ENCODE measurements around the gene STRIP2. TPM values are rescaled to one million over a fixed set of nuclear protein-coding genes. Genes with fewer than 3 reads are reported as not detected.
"Not testable (repeated sequence)": the region's sequence is repeated elsewhere in the genome, so short reads cannot be mapped to it uniquely, and the experiment has no call there.

Gene STRIP2
- total RNA-seq, 1 donor from 2014 or later, result 16.8 TPM

GRCh38 chr7:129456421-129456820, 22.2 kb downstream of the STRIP2 start:
- DNase-seq, result no peak

GRCh38 chr7:129457101-129457500, 22.9 kb downstream of the STRIP2 start:
- no peak for DNase-seq

DNA sequence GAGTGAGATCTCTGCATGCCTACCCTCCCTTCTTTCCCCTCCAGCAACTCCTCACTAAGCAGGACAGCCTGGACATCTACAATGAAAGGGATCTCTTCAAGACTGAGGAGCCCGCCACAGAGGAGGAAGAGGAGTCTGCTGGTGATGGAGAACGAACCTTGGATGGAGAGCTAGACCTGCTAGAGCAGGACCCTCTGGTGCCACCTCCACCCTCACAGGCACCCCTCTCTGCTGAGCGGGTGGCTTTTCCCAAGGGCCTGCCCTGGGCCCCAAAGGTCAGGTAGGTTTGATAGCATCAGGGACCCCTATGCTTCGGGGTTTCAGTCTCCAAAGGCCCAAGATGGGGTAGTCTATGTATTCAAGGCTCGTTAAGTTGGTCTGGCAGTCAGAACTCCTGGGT, 23.9 kb downstream of the STRIP2 start:
- no peak for DNase-seq

DNA sequence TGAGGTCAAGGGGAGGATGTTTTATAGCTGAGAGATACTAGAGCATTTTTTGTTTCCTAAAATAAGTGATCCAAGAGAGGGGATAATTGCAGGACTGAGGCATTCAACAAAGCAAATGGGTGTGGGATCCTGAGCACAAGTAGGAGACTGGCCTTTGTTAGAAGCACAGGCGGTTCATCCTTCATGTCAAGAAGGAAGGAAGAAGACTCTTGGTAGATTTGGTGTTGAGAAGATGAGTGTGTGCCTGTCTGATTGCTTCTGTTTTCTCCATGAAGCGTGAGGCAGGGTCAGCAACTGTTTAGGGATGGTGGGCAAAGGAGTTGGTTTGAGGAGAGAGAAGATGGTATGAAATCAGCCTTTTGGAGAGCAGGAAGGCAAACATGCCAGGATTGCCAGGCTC, 27.6 kb downstream of the STRIP2 start:
- no peak for DNase-seq

DNA sequence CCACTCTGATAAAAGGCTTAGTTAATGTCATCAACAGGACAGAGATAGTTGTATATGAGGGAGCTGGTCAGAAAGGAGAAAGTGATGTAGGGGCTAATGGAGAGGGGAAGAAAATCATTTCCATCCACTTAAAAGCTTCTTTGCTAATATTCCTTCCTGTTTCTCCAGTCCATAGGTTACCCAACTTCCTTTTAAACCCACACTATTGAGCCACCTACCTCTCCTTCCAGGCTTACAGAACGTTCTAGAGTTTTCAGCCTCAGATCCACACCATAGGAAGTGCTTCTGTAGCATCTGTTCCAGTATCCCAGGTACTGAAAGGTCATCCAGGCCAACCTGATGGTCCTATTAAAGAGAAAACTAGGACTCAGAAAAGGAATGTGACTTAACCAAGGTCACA, 28.2 kb downstream of the STRIP2 start:
- DNase-seq, result no peak

DNA sequence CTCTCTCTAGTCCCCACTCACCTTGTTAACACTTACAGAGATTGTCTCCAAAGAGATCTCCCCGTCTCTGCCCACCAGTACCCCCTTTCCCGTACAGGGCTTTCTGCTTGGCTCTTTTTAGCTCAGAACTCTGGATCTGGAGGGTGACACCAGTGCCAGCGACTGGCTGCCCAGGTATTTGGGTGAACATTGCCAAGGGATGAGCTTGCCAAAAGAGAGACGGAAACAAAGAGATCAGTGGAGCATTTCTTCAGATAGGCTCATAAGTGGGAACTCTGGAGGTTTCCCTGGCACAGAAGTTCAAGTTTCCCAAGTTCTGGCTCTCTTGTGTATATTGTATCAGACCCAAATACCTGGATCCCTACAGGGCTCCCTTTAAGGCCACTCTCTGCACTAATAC, 30.0 kb downstream of the STRIP2 start:
- DNase-seq, result no peak

- no peak for DNase-seq
These were observed 30.8 kb downstream of the STRIP2 start for GRCh38 chr7:129465080-129465479.

- peak; percentile 91 for DNase-seq
These were observed 32.6 kb downstream of the STRIP2 start for GRCh38 chr7:129466796-129467195.

- no peak for DNase-seq
These were observed 33.9 kb downstream of the STRIP2 start for GRCh38 chr7:129468087-129468486.

DNA sequence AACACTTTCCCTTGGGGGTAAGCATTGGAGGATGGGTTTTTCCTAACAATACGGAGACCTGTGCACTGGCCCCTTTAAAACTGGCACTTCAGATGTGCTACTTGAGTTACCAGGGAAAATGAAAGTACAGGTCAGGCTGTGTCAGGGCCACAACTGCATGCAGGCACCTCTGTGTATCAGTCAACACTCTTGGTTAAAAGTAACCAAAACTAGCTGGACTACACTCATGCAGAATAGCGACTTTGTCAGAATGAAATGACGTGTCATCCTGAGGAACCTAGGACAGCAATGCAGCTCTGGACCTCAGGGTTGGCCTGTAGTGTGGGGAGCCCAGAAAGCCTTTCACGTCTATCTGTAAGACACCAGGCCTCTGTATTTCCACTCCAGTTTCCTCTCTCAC, 34.3 kb downstream of the STRIP2 start:
- DNase-seq, result no peak

- no peak for DNase-seq
These were observed 35.7 kb downstream of the STRIP2 start for GRCh38 chr7:129469930-129470329.

- DNase-seq, result no peak
These were observed 36.2 kb downstream of the STRIP2 start for GRCh38 chr7:129470411-129470810.

DNA sequence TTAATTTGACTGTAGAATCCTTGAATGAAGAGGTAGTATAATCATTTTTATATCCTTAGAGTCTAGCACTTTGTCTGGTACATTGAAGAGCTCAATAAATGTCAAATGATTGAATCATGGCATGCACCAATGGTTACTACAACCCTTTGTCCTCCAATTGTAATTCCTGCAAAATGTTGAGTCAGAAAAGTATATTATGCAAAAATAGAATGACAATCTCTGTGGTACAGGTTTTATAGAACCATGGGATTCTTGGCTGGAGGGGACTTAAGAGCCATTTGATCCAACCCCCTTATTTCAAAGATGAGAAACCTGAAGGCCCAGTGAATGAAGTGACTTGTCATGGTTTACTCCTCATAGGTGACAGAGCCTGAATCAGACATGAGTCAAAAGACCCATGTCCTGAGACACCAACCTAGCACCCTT, 37.2 kb downstream of the STRIP2 start:
- no peak for DNase-seq

DNA sequence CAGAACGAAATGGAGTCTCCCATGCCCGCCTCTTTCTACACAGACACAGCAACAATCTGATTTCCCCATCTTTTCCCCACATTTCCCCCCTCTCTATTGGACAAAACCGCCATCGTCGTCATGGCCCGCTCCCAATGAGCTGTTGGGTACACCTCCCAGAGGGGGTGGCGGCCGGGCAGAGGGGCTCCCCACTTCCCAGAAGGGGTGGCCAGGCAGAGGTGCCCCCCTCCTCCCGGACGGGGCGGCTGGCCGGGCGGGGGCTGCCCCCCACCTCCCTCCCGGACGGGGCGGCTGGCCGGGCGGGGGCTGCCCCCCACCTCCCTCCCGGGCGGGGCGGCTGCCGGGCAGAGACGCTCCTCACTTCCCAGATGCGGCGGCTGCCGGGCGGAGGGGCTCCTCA, 41.7 kb downstream of the STRIP2 start:
- not testable (repeated sequence) for DNase-seq

- DNase-seq, result not testable (repeated sequence)
These were observed 42.2 kb downstream of the STRIP2 start for GRCh38 chr7:129476398-129476797.

GRCh38 chr7:129479831-129480230, 45.6 kb downstream of the STRIP2 start:
- DNase-seq, result no peak

DNA sequence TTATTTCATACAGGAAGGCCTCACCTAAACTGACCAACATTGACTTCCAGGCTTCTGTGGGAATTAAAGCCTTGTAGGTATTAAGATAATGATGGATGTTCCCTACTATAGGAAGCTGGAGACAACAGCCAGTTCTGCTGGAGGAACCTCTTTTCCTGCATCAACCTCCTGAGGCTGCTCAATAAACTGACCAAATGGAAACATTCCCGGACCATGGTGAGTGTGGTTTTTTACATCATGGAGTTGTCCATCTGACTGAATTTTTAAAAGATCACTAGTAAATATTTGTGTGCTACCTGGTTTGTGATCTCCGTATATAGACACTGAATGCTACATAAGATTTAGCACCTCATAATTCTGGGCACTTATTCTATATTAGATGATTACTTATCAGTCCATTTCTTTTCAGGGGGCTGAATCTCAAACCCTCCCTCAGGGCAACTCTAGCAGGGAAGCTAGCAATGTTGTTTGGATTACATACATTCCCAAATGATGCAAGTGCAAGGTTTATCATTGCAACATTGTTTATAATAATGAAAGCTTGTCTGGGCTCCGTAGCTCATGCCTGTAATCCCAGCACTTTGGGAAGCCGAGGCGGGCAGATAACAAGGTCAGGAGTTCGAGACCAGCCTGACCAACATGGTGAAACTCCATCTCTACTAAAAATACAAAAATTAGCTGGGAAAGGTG, 46.6 kb downstream of the STRIP2 start:
- DNase-seq, result no peak

DNA sequence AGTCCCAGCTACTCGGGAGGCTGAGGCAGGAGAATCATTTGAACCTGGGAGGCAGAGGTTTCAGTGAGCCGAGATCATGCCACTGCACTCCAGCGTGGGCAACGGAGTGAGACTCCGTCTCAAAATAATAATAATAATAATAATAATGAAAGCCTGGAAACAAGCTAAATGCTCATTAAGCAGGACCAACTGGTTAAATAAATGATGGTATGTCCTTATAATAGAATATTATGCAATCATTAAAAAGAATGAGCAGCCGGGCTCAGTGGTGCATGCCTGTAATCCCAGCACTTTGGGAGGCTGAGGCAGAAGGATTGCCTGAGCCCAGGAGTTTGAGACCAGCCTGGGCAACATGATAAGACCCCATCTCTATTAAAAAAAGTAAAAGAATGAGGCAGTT, 47.1 kb downstream of the STRIP2 start:
- DNase-seq, result not testable (repeated sequence)

DNA sequence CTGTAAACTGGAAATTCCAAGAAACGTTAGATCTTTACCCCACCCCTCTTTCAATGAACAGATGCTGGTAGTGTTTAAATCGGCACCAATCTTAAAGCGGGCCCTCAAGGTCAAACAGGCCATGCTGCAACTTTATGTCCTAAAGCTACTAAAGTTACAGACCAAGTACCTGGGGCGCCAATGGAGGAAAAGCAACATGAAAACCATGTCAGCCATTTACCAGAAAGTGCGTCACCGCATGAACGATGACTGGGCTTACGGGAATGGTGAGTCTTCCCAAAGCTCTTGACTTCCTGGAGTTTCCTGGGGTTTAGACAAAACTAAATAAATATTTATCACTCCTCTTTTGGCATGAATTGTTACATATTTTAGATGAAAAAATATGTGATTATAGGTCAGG, 48.5 kb downstream of the STRIP2 start:
- DNase-seq, result no peak

GRCh38 chr7:129489491-129489890, 55.3 kb downstream of the STRIP2 start:
- DNase-seq, result no peak

- DNase-seq, result no peak
These were observed 58.2 kb downstream of the STRIP2 start for GRCh38 chr7:129492391-129492790.

GRCh38 chr7:129493555-129493954, 59.3 kb downstream of the STRIP2 start:
- DNase-seq, result no peak

- peak; percentile 69 for DNase-seq
These were observed 59.8 kb downstream of the STRIP2 start for GRCh38 chr7:129494041-129494440.

DNA sequence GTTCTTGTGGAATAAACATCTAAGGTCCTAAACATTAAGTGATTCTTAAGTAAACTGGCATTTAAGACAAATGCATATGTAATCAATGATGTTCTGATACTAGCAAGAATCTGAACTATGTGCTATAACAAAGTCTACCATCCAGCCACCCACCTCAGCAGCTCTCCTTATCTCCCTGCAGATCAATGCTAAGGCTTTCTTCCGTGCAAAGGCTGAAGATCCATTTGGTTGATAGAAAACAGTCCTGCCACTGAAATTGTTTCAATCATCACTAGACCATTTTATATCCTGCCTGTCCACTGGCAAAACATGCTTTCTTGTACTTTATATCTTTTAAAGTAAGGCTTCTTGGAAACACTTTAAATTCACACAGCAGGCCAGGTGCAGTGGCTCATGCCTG, 61.8 kb downstream of the STRIP2 start:
- DNase-seq, result no peak

DNA sequence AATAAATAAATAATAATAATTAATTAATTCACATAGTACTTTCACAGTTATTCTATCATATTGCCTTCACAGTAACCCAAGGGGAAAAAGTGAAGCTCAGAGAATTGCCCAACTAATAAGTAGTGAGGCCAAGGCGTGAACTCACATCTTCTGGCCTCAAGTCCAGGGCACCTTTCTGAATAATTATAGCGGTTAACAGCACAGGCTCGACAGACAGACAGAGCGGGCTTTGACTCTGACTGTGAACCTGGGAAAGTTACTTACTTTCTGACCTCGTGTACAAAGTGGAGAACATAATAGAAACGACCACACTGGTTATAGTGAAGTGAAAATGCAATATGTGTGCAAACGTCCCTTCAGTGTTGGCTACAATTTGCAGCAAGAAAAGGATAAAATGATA, 62.4 kb downstream of the STRIP2 start:
- DNase-seq, result no peak

Data from tongue (tissue), 2 donors.